Skeletal muscle tissue (tissue), 4 donors: Measurements from ENCODE around the gene CMSS1. TPM values are rescaled to one million over a fixed set of nuclear protein-coding genes. Genes with fewer than 3 reads are reported as not detected.

Experiments
- H3K27ac ChIP-seq: one replicate; pipeline ENCODE4 v1.7.0; 2013; ENCODE audit warnings: mild to moderate bottlenecking, low read depth, low read length, inconsistent platforms
- H3K27me3 ChIP-seq, 3 donors: one replicate each; pipeline ENCODE4 v1.7.0; 2013; ENCODE audit warnings: low read length in 3 of 3; ENCODE audit not compliant: control insufficient read depth in 3 of 3, insufficient read depth in 3 of 3
- H3K36me3 ChIP-seq, 3 donors: one replicate each; pipeline ENCODE4 v1.7.0; 2013; ENCODE audit warnings: low read length in 3 of 3; ENCODE audit not compliant: control insufficient read depth in 3 of 3, insufficient read depth in 3 of 3
- H3K4me1 ChIP-seq, 3 donors: one replicate each; pipeline ENCODE4 v1.7.0; 2013; ENCODE audit warnings: low read length in 3 of 3, mild to moderate bottlenecking in 3 of 3; ENCODE audit not compliant: control insufficient read depth in 3 of 3, insufficient read depth in 3 of 3
- H3K4me3 ChIP-seq, 3 donors: one replicate each; pipeline ENCODE4 v1.7.0; 2013; ENCODE audit warnings: low read length in 3 of 3
- H3K9ac ChIP-seq, 3 donors: one replicate each; pipeline ENCODE4 v1.7.0; 2013; ENCODE audit warnings: low read length in 3 of 3, mild to moderate bottlenecking in 3 of 3, moderate library complexity in 2 of 3, low read depth in 1 of 3
- H3K9me3 ChIP-seq, 3 donors: one replicate each; pipeline ENCODE4 v1.7.0; 2013; ENCODE audit warnings: low read length in 3 of 3; ENCODE audit not compliant: control insufficient read depth in 3 of 3
- total RNA-seq: library from RNA; depleted of rRNA; stranded (reverse); fragments of >200 nt; gene quantifications from one replicate; pipeline ENCODE4 v1.2.3, GENCODE V29; 2014
- donor health status: Osteomylitis.

Gene CMSS1
- total RNA-seq, 1 donor from 2014 or later = 8.4 TPM

GRCh38 chr3:99861216-99861615 is 43.6 kb downstream of the CMSS1 start:
- no peak overlapping the region for H3K9ac ChIP-seq
- H3K4me3 ChIP-seq = no peak overlapping the region
- no peaks in the 10 kb centered on the region for H3K9me3 ChIP-seq
- peaks cover 19 to 31% (median 20%) of the 10 kb centered on the region in 3 donors for H3K4me1 ChIP-seq
- H3K27me3 ChIP-seq = no peaks in the 10 kb centered on the region
- peaks cover 0 to 16% (median 6%) of the 10 kb centered on the region in 3 donors for H3K36me3 ChIP-seq
- H3K27ac ChIP-seq = peak overlapping the region; percentile 4

GRCh38 chr3:99862208-99862607 is 44.5 kb downstream of the CMSS1 start:
- peaks cover 20 to 36% (median 26%) of the 10 kb centered on the region in 3 donors for H3K4me1 ChIP-seq
- peak overlapping the region; percentile 10 for H3K27ac ChIP-seq
- no peaks in the 10 kb centered on the region for H3K9me3 ChIP-seq
- H3K27me3 ChIP-seq = no peaks in the 10 kb centered on the region
- no peak overlapping the region for H3K4me3 ChIP-seq
- H3K36me3 ChIP-seq = peaks cover 0 to 19% (median 6%) of the 10 kb centered on the region in 3 donors
- H3K9ac ChIP-seq = no peak overlapping the region

- H3K36me3 ChIP-seq = peaks cover 0 to 19% (median 6%) of the 10 kb centered on the region in 3 donors
- H3K4me3 ChIP-seq = no peak overlapping the region
- no peaks in the 10 kb centered on the region for H3K27me3 ChIP-seq
- peaks cover 21 to 37% (median 32%) of the 10 kb centered on the region in 3 donors for H3K4me1 ChIP-seq
- peak overlapping the region; percentile 10 for H3K27ac ChIP-seq
- no peaks in the 10 kb centered on the region for H3K9me3 ChIP-seq
- H3K9ac ChIP-seq = no peak overlapping the region
Observed at GRCh38 chr3:99863002-99863401, 45.3 kb downstream of the CMSS1 start.

- H3K27ac ChIP-seq = no peak overlapping the region
- H3K9ac ChIP-seq = no peak overlapping the region
- peaks cover 0 to 19% (median 8%) of the 10 kb centered on the region in 3 donors for H3K36me3 ChIP-seq
- H3K9me3 ChIP-seq = no peaks in the 10 kb centered on the region
- H3K4me3 ChIP-seq = no peak overlapping the region
- H3K4me1 ChIP-seq = peaks cover 26 to 42% (median 36%) of the 10 kb centered on the region in 3 donors
- no peaks in the 10 kb centered on the region for H3K27me3 ChIP-seq
Observed at GRCh38 chr3:99863588-99863987, 45.9 kb downstream of the CMSS1 start.

- Histone ChIP-seq H3K27ac (no peak overlapping the region), H3K9ac (no peak overlapping the region), H3K4me3 (no peak overlapping the region), H3K36me3 (peaks cover 0 to 19% (median 8%) of the 10 kb centered on the region in 3 donors), H3K4me1 (peaks cover 26 to 42% (median 34%) of the 10 kb centered on the region in 3 donors), H3K9me3 (no peaks in the 10 kb centered on the region), H3K27me3 (no peaks in the 10 kb centered on the region)
Observed at GRCh38 chr3:99864289-99864688, 46.6 kb downstream of the CMSS1 start.

- H3K4me1 ChIP-seq = peaks cover 25 to 37% (median 34%) of the 10 kb centered on the region in 3 donors
- H3K27ac ChIP-seq = no peak overlapping the region
- no peak overlapping the region for H3K4me3 ChIP-seq
- H3K9me3 ChIP-seq = no peaks in the 10 kb centered on the region
- no peaks in the 10 kb centered on the region for H3K27me3 ChIP-seq
- H3K9ac ChIP-seq = no peak overlapping the region
- peaks cover under 1 to 19% (median 8%) of the 10 kb centered on the region in 3 donors for H3K36me3 ChIP-seq
Observed at GRCh38 chr3:99865321-99865720, 47.7 kb downstream of the CMSS1 start.

GRCh38 chr3:99866261-99866761 is 48.6 kb downstream of the CMSS1 start:
- Histone ChIP-seq H3K9me3 (no peaks in the 10 kb centered on the region), H3K27ac (peak overlapping the region; percentile 40), H3K36me3 (peaks cover 8 to 22% (median 8%) of the 10 kb centered on the region in 3 donors), H3K9ac (no peak overlapping the region), H3K27me3 (no peaks in the 10 kb centered on the region), H3K4me1 (peaks cover 21 to 43% (median 28%) of the 10 kb centered on the region in 3 donors), H3K4me3 (no peak overlapping the region)

- H3K27ac ChIP-seq = peak overlapping the region; percentile 28
- no peaks in the 10 kb centered on the region for H3K27me3 ChIP-seq
- peaks cover 16 to 43% (median 23%) of the 10 kb centered on the region in 3 donors for H3K4me1 ChIP-seq
- H3K4me3 ChIP-seq = peak overlapping the region in 1 of 3 donors; percentile 4
- no peaks in the 10 kb centered on the region for H3K9me3 ChIP-seq
- H3K9ac ChIP-seq = no peak overlapping the region
- H3K36me3 ChIP-seq = peaks cover 8 to 13% (median 8%) of the 10 kb centered on the region in 3 donors
Observed at GRCh38 chr3:99867594-99868310, 50.1 kb downstream of the CMSS1 start.

GRCh38 chr3:99868311-99868646 is 50.6 kb downstream of the CMSS1 start:
- no peaks in the 10 kb centered on the region for H3K9me3 ChIP-seq
- no peak overlapping the region for H3K9ac ChIP-seq
- H3K36me3 ChIP-seq = peaks cover 3 to 9% (median 8%) of the 10 kb centered on the region in 3 donors
- peak overlapping the region; percentile 28 for H3K27ac ChIP-seq
- H3K27me3 ChIP-seq = no peaks in the 10 kb centered on the region
- peak overlapping the region in 1 of 3 donors; percentile 4 for H3K4me3 ChIP-seq
- H3K4me1 ChIP-seq = peaks cover 14 to 45% (median 18%) of the 10 kb centered on the region in 3 donors

- Histone ChIP-seq H3K4me1 (peaks cover 12 to 44% (median 18%) of the 10 kb centered on the region in 3 donors), H3K27ac (peak overlapping the region; percentile 53), H3K4me3 (peak overlapping the region in 1 of 3 donors; percentile 34), H3K9me3 (no peaks in the 10 kb centered on the region), H3K27me3 (no peaks in the 10 kb centered on the region), H3K36me3 (peaks cover 3 to 9% (median 8%) of the 10 kb centered on the region in 3 donors), H3K9ac (no peak overlapping the region)
Observed at GRCh38 chr3:99869621-99870020, 52.0 kb downstream of the CMSS1 start.
